Keratinocyte (primary cell): ENCODE data around the gene SERTAD1. TPM values are rescaled to one million over a fixed set of nuclear protein-coding genes. Genes with fewer than 3 reads are reported as not detected.

Experiments used
- DNase-seq: peaks from one replicate; pipeline ENCODE4 v3.0.0-alpha.2; 2011; ENCODE audit warnings: low read depth, missing footprints, low spot score
- FAIRE-seq: peaks from 2 replicates; lab custom pipeline; 2011; peaks lifted over from hg19 to GRCh38; lab: Jason Lieb, UNC
- H2AFZ ChIP-seq: 2 replicates; pipeline ENCODE4 v1.6.0; 2012; ENCODE audit warnings: low read length, control low read depth, inconsistent platforms; ENCODE audit not compliant: control insufficient read depth
- H3K27ac ChIP-seq: 2 replicates; pipeline ENCODE4 v1.5.1; 2011; ENCODE audit warnings: low read length; ENCODE audit not compliant: control insufficient read depth, insufficient read depth
- H3K27me3 ChIP-seq: 3 replicates; pipeline ENCODE4 v1.6.0; 2011; ENCODE audit warnings: low read length; ENCODE audit not compliant: control insufficient read depth, insufficient read depth; ENCODE audit errors: extremely low read depth
- H3K36me3 ChIP-seq, 2 experiments: 2 replicates in 1 of 2; 3 replicates in 1 of 2; pipeline ENCODE4 v1.5.1; 2011; ENCODE audit warnings: low read length in 2 of 2, mild to moderate bottlenecking in 1 of 2; ENCODE audit not compliant: control insufficient read depth in 2 of 2, insufficient read depth in 2 of 2; ENCODE audit errors: extremely low read depth in 1 of 2
- H3K4me1 ChIP-seq: 3 replicates; pipeline ENCODE4 v1.5.1; 2011; ENCODE audit warnings: low read length; ENCODE audit not compliant: control insufficient read depth, insufficient read depth; ENCODE audit errors: extremely low read depth
- H3K4me2 ChIP-seq: 3 replicates; pipeline ENCODE4 v1.6.0; 2011; ENCODE audit warnings: low read depth, low read length; ENCODE audit not compliant: control insufficient read depth, insufficient read depth; ENCODE audit errors: extremely low read depth
- H3K4me3 ChIP-seq, 3 experiments: fragments of 200-600 bp in 1 of 3; sonication (generic) in 1 of 3; 2 replicates in 2 of 3; 3 replicates in 1 of 3; pipeline ENCODE4 v1.5.1; 2011 to 2016; ENCODE audit warnings: low read length in 3 of 3, mild to moderate bottlenecking in 3 of 3, control low read depth in 2 of 3, inconsistent platforms in 1 of 3, low read depth in 1 of 3, mixed read lengths in 1 of 3, mixed run types in 1 of 3, moderate library complexity in 1 of 3; ENCODE audit not compliant: control insufficient read depth in 2 of 3, insufficient read depth in 2 of 3; ENCODE audit errors: extremely low read depth in 1 of 3
- H3K79me2 ChIP-seq: 2 replicates; pipeline ENCODE4 v1.6.0; 2012; ENCODE audit warnings: low read length; ENCODE audit not compliant: control insufficient read depth, insufficient read depth
- H3K9ac ChIP-seq: 3 replicates; pipeline ENCODE4 v1.6.0; 2011; ENCODE audit warnings: low read length; ENCODE audit not compliant: control insufficient read depth, insufficient read depth; ENCODE audit errors: extremely low read depth
- H3K9me1 ChIP-seq: 3 replicates; pipeline ENCODE4 v1.6.0; 2011; ENCODE audit warnings: low read length; ENCODE audit not compliant: control insufficient read depth, insufficient read depth; ENCODE audit errors: extremely low read depth
- H3K9me3 ChIP-seq: 2 replicates; pipeline ENCODE4 v1.5.1; 2012; ENCODE audit warnings: low read depth, low read length; ENCODE audit not compliant: control insufficient read depth
- H4K20me1 ChIP-seq: 3 replicates; pipeline ENCODE4 v1.6.0; 2011; ENCODE audit warnings: low read length; ENCODE audit not compliant: control insufficient read depth, insufficient read depth; ENCODE audit errors: extremely low read depth
- CTCF ChIP-seq, 3 experiments: IDR thresholded peaks in 1 of 3; conservative IDR thresholded peaks in 1 of 3; optimal IDR thresholded peaks in 1 of 3; 2 replicates in 2 of 3; 3 replicates in 1 of 3; pipeline versions ENCODE3 to v1.5.1; 2011; ENCODE audit warnings: low read length in 3 of 3, mild to moderate bottlenecking in 3 of 3, moderate library complexity in 2 of 3, control low read depth in 1 of 3, inconsistent platforms in 1 of 3; ENCODE audit not compliant: insufficient read depth in 2 of 3; ENCODE audit errors: extremely low read depth in 1 of 3
- EZH2 ChIP-seq: IDR thresholded peaks from one replicate; pipeline ENCODE4 v1.6.1; 2012; ENCODE audit warnings: inconsistent platforms, mild to moderate bottlenecking, low read length, moderate library complexity
- dilution Hi-C: fragments of 300-500 bp; cut with MboI; formaldehyde crosslinking; loops from one replicate; pipeline ENCODE4 v1.7.0; 2020; ENCODE audit warnings: low sequenced_read_pairs; ENCODE audit not compliant: extremely low pct_ligation_motif_present
- polyA plus RNA-seq, 5 experiments: library from polyadenylated mRNA; depleted of rRNA in 3 of 5; stranded (reverse) in 3 of 5; stranded (forward) in 1 of 5; unstranded in 1 of 5; fragments of >200 nt; gene quantifications; 1 replicate in 1 of 5; 2 replicates in 3 of 5; 3 replicates in 1 of 5; pipeline versions ENCODE4 v1.2.1 to v1.2.3, GENCODE V29; 2011 to 2012; ENCODE audit warnings: missing spikeins in 2 of 5, low read depth in 1 of 5, low replicate concordance in 1 of 5

Gene SERTAD1
- polyA plus RNA-seq, 1 donor (not counting 4 experiments of a cell fraction or from before 2014, with no cell fraction given), result 9.5 TPM

DNA sequence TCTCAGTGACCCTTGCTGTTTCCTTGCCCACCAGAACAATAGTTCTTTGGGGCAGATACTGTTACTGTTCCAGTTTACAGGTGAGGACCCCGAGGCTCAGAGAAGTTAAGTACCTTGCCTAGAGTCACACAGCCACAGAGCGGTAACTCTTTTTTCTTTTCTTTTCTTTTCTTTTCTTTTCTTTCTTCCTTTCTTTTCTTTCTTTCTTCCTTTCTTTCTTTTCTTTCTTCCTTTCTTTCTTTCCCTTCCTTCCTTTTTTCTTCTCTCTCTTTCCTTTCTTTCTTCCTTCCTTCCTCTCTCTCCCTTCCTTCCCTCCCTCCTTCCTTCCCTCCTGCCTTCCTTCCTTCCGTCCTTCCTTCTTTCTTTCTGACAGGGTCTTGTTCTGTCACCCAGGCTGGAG lies 7.8 kb downstream of the SERTAD1 start:
- Histone ChIP-seq H3K79me2 (peaks cover 9% of the 10 kb centered on the region), H3K4me2 (no peak overlapping the region), H3K9me3 (no peaks in the 10 kb centered on the region), H4K20me1 (no peaks in the 10 kb centered on the region), H3K9ac (no peak overlapping the region), H3K27ac (no peak overlapping the region), H3K36me3 (peaks cover 0 to 6% of the 10 kb centered on the region in 2 experiments), H2AFZ (no peak overlapping the region), H3K4me1 (peaks cover 10% of the 10 kb centered on the region), H3K27me3 (no peaks in the 10 kb centered on the region), H3K4me3 (no peak overlapping the region), H3K9me1 (no peaks in the 10 kb centered on the region)
- dilution Hi-C loops, result no loop called here
- DNase-seq (no peak), FAIRE-seq (no peak)
- TF ChIP-seq EZH2 (no peak), CTCF (optimal IDR thresholded peaks at IDR 0.05 in 1 of 3, IDR thresholded peaks at IDR 0.05 in 1 of 3, conservative IDR thresholded peaks at IDR 0.05 in 1 of 3; ENCODE audit: extremely low read depth in 1 of 3, insufficient read depth in 2 of 3, low read length in 3 of 3) (no peak)

DNA sequence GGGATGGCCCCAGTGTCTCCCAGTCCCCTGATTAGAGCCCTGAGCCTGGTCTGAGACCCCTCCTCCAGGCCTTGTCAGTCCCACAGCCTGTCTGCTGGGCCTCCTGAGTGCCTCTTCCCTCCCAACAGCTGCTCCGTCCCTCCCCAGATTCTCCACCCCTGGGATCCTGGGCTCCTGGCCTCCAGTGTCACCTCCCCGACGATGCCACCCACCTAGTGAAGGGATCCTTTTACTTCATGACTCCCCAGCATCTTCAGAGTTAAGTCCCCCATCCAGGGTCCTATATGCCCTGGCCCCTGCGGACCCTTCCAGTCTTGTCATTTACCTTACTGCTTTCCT lies 8.2 kb downstream of the SERTAD1 start:
- H3K9ac ChIP-seq, result no peak overlapping the region
- peaks cover 0 to 2% of the 10 kb centered on the region in 2 experiments for H3K36me3 ChIP-seq
- TF ChIP-seq EZH2 (no peak), CTCF (optimal IDR thresholded peaks at IDR 0.05 in 1 of 3, IDR thresholded peaks at IDR 0.05 in 1 of 3, conservative IDR thresholded peaks at IDR 0.05 in 1 of 3; ENCODE audit: extremely low read depth in 1 of 3, insufficient read depth in 2 of 3, low read length in 3 of 3) (no peak)
- H3K9me3 ChIP-seq, result no peaks in the 10 kb centered on the region
- H3K4me2 ChIP-seq, result no peak overlapping the region
- no peak overlapping the region for H2AFZ ChIP-seq
- H3K9me1 ChIP-seq, result no peaks in the 10 kb centered on the region
- H3K79me2 ChIP-seq, result peaks cover 5% of the 10 kb centered on the region
- H3K27me3 ChIP-seq, result no peaks in the 10 kb centered on the region
- H4K20me1 ChIP-seq, result no peaks in the 10 kb centered on the region
- H3K4me1 ChIP-seq, result peaks cover 10% of the 10 kb centered on the region
- no peak overlapping the region for H3K27ac ChIP-seq
- DNase-seq, result no peak
- dilution Hi-C loops, result no loop called here
- FAIRE-seq, result no peak
- no peak overlapping the region for H3K4me3 ChIP-seq
